ENCODE measurements around the gene GALNT6.

DNA sequence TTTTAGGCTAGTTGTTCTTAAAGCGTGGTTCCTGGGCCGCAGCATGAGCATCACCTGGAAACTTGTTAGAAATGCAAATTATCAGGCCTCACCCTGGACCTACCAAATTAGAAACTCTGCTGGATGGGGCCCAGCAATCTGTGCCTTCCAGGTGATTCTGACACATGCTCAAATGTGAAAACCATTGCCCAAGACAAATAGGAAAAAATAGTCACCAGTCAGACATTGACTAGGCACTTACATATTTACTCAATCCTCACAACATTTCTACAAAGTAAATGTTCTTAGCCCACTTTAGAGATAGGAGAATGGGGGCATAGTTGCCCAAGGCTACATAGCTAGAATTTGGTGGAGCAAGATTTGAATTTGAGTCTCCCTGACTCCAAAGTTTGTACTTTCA, 48.0 kb downstream of the GALNT6 start:
- TF ChIP-seq, protein P1, sequence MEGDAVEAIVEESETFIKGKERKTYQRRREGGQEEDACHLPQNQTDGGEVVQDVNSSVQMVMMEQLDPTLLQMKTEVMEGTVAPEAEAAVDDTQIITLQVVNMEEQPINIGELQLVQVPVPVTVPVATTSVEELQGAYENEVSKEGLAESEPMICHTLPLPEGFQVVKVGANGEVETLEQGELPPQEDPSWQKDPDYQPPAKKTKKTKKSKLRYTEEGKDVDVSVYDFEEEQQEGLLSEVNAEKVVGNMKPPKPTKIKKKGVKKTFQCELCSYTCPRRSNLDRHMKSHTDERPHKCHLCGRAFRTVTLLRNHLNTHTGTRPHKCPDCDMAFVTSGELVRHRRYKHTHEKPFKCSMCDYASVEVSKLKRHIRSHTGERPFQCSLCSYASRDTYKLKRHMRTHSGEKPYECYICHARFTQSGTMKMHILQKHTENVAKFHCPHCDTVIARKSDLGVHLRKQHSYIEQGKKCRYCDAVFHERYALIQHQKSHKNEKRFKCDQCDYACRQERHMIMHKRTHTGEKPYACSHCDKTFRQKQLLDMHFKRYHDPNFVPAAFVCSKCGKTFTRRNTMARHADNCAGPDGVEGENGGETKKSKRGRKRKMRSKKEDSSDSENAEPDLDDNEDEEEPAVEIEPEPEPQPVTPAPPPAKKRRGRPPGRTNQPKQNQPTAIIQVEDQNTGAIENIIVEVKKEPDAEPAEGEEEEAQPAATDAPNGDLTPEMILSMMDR (IDR thresholded peaks at IDR 0.05; ENCODE audit: poor library complexity), result no peak
- TF ChIP-seq EZH2 (IDR thresholded peaks at IDR 0.05; ENCODE audit: borderline replicate concordance) (no peak), EZH2phosphoT487 (IDR thresholded peaks at IDR 0.05; ENCODE audit: low read depth, severe bottlenecking, unreplicated experiment) (no peak)

All from hepatocyte (in vitro differentiated cells).